A673 (cell line): Measurements from ENCODE around the gene CEP95.

Experiments
- CTCF ChIP-seq: fragments of 300-800, 200-600 bp; sonication (generic); conservative IDR thresholded peaks from 2 replicates; pipeline ENCODE4 v1.5.1; 2017; ENCODE audit warnings: low read depth, mild to moderate bottlenecking, antibody characterized with exemption, low read length, moderate library complexity, mixed read lengths
- EZH2 ChIP-seq: fragments of 200-600 bp; sonication (generic); IDR thresholded peaks from 2 replicates; pipeline ENCODE4 v1.6.1; 2017; ENCODE audit warnings: borderline replicate concordance, low read depth, mild to moderate bottlenecking, mixed read lengths, antibody characterized with exemption, low read length; ENCODE audit not compliant: poor library complexity, severe bottlenecking

GRCh38 chr17:64502021-64502420, 4.8 kb upstream of the CEP95 start:
- no peak for TF ChIP-seq CTCF
- no peak for TF ChIP-seq EZH2
